PFSK-1 (cell line): ENCODE data around the gene CATSPERZ.

Experiments used
- FOXP2 ChIP-seq: optimal IDR thresholded peaks from 2 replicates; pipeline ENCODE3; 2011; ENCODE audit warnings: borderline replicate concordance, control low read depth, inconsistent platforms; ENCODE audit not compliant: insufficient read depth; ENCODE audit errors: extremely low read length, extremely low read depth
- POLR2AphosphoS5 ChIP-seq: IDR thresholded peaks from 2 replicates; pipeline ENCODE4 v1.6.1; 2012; ENCODE audit warnings: low read depth, mild to moderate bottlenecking, control low read depth, low read length, moderate library complexity
- SIN3A ChIP-seq: IDR thresholded peaks from 2 replicates; pipeline ENCODE4 v1.6.1; 2012; ENCODE audit warnings: mild to moderate bottlenecking, low read length, moderate library complexity, borderline replicate concordance; ENCODE audit not compliant: insufficient read depth
- TAF1 ChIP-seq: IDR thresholded peaks from 2 replicates; pipeline ENCODE4 v1.6.1; 2012; ENCODE audit warnings: low read length, control low read depth, borderline replicate concordance; ENCODE audit not compliant: insufficient read depth
- TF ChIP-seq, protein P1 (sequence below), 2 experiments: IDR thresholded peaks; 2 replicates each; pipeline versions ENCODE4 v1.6.1 to v1.8.0; 2011 to 2012; ENCODE audit warnings: low read depth in 2 of 2, low read length in 2 of 2, control low read depth in 1 of 2, inconsistent platforms in 1 of 2, mild to moderate bottlenecking in 1 of 2, moderate library complexity in 1 of 2; ENCODE audit not compliant: insufficient read depth in 1 of 2

Gene CATSPERZ

DNA sequence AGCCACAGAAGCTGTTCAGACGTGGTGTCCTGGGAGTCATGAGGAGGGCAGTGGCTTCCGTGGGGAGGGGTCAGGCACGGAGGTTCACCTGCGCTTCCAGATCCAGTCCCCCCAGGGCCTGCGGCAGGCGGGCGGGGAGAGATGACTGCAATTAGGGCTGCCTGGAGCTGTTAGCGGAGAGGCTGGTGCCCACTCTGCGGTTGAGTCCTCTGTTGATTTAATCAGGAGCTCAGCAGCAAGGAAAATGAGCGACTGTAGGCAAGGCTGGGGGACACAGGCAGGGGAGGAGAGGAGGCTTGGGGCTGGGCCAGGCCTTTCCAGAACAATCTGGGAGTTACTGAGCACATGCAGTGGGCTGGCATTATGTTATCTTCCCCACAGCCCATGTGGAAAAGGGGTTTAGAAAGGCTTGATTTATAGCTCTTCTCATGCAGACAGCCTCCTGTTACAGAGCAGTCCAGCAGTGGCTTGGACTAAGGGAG lies 35.7 kb upstream of the CATSPERZ start:
- TF ChIP-seq SIN3A (no peak), POLR2AphosphoS5 (no peak), FOXP2 (no peak), TAF1 (no peak)
- TF ChIP-seq, protein P1, sequence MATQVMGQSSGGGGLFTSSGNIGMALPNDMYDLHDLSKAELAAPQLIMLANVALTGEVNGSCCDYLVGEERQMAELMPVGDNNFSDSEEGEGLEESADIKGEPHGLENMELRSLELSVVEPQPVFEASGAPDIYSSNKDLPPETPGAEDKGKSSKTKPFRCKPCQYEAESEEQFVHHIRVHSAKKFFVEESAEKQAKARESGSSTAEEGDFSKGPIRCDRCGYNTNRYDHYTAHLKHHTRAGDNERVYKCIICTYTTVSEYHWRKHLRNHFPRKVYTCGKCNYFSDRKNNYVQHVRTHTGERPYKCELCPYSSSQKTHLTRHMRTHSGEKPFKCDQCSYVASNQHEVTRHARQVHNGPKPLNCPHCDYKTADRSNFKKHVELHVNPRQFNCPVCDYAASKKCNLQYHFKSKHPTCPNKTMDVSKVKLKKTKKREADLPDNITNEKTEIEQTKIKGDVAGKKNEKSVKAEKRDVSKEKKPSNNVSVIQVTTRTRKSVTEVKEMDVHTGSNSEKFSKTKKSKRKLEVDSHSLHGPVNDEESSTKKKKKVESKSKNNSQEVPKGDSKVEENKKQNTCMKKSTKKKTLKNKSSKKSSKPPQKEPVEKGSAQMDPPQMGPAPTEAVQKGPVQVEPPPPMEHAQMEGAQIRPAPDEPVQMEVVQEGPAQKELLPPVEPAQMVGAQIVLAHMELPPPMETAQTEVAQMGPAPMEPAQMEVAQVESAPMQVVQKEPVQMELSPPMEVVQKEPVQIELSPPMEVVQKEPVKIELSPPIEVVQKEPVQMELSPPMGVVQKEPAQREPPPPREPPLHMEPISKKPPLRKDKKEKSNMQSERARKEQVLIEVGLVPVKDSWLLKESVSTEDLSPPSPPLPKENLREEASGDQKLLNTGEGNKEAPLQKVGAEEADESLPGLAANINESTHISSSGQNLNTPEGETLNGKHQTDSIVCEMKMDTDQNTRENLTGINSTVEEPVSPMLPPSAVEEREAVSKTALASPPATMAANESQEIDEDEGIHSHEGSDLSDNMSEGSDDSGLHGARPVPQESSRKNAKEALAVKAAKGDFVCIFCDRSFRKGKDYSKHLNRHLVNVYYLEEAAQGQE (IDR thresholded peaks at IDR 0.05; ENCODE audit: insufficient read depth in 1 of 2, low read depth in 2 of 2, low read length in 2 of 2) = no peak

GRCh38 chr11:64265176-64266160 lies 34.7 kb upstream of the CATSPERZ start:
- no peak for TF ChIP-seq FOXP2
- TF ChIP-seq, protein P1 (IDR thresholded peaks at IDR 0.05; ENCODE audit: insufficient read depth in 1 of 2, low read depth in 2 of 2, low read length in 2 of 2) = no peak
- TF ChIP-seq SIN3A = no peak
- no peak for TF ChIP-seq POLR2AphosphoS5
- no peak for TF ChIP-seq TAF1

GRCh38 chr11:64266339-64266738 lies 33.8 kb upstream of the CATSPERZ start:
- no peak for TF ChIP-seq FOXP2
- TF ChIP-seq, protein P1 (IDR thresholded peaks at IDR 0.05; ENCODE audit: insufficient read depth in 1 of 2, low read depth in 2 of 2, low read length in 2 of 2) = no peak
- TF ChIP-seq POLR2AphosphoS5 = no peak
- no peak for TF ChIP-seq SIN3A
- no peak for TF ChIP-seq TAF1

- TF ChIP-seq TAF1 (no peak), POLR2AphosphoS5 (no peak), SIN3A (no peak), FOXP2 (no peak)
- TF ChIP-seq, protein P1 (IDR thresholded peaks at IDR 0.05; ENCODE audit: insufficient read depth in 1 of 2, low read depth in 2 of 2, low read length in 2 of 2) = no peak
Observed at GRCh38 chr11:64267207-64267945, 32.8 kb upstream of the CATSPERZ start.
